DMS53 treated with DMSO at 0.1 percent for 48 hours (cell line): ENCODE measurements around the gene AGBL4.

Experiments
- DNase-seq: peaks from one replicate; lab custom pipeline; 2025; ENCODE audit not compliant: unreplicated experiment; lab: John Stamatoyannopoulos, UW

The AGBL4 gene

DNA sequence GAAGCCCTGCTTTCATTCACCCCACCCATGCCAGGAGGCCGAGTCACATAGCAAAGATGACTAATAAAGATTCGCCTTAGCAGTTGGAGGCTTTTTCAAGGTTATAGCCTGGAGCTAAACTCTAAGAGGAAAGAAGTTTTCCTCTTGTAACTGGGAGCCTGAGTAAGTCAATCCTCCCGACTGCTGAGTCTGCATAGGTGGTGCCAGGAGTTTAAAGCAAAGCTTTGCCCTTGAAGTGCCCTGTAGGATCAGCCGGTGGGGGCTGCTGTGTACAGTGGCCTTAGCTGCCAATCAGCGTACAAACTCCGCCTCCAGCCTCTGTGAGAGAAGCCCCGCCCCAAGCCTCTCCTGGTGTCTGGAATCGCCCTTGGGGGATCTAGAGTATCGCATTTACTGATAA is 1404.2 kb downstream of the AGBL4 start:
- no peak for DNase-seq

DNA sequence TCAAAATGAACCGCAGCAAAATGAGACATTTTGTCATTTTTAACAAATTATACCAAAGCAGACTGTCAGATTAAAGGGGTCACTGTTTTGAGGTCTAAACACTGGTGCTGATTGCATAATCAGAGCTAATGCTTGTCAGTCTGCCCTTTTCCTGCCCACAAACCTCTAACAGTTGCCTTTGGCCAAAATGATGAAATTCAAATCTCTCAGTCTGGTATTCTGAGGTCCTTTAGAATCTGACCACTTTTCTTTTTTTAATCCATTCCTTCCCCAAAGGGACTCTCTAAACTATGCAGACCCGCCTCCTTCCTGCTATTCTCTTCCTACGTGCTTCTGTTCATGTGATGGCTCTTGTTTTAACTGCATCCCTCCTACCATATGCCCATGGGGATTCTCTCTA is 1406.5 kb downstream of the AGBL4 start:
- DNase-seq = no peak

DNA sequence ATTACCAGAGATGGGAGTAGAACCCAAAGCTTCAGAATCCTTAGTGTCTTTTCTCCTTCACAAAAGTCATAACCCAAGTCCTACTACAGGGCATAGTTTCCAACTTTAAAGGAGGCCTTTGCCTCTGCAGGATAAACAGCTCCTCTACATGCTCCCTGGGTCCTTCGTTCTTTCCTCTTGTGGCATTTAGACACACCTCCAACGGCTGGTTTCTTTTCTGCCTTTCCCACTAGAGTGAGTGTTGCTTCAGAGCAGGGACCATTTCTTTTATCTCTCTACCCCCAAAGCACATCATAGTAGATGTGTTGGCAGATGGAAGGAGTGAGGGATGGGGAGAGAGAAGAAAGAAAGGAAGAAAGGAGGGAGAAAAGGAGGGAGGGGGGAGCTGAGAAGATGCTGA is 1407.0 kb downstream of the AGBL4 start:
- no peak for DNase-seq

DNA sequence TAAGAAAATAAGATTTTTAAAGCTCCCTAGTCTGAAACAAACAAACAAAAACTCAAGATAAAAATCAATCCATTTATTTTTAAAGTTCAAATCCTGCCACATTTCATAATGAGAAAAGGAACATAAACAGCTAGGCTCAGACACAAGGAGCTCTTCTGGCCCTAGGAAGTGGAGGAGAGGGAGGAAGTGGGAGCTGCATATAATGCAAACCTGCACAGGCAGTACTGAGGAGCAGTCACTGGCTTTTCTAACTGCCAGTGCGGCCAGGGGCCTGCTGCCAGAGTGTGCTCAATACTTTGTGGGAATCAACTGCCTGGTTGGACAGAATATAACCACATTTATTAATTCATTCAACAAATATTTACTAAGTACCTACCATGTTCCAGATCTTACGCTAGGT is 1411.9 kb downstream of the AGBL4 start:
- no peak for DNase-seq

DNA sequence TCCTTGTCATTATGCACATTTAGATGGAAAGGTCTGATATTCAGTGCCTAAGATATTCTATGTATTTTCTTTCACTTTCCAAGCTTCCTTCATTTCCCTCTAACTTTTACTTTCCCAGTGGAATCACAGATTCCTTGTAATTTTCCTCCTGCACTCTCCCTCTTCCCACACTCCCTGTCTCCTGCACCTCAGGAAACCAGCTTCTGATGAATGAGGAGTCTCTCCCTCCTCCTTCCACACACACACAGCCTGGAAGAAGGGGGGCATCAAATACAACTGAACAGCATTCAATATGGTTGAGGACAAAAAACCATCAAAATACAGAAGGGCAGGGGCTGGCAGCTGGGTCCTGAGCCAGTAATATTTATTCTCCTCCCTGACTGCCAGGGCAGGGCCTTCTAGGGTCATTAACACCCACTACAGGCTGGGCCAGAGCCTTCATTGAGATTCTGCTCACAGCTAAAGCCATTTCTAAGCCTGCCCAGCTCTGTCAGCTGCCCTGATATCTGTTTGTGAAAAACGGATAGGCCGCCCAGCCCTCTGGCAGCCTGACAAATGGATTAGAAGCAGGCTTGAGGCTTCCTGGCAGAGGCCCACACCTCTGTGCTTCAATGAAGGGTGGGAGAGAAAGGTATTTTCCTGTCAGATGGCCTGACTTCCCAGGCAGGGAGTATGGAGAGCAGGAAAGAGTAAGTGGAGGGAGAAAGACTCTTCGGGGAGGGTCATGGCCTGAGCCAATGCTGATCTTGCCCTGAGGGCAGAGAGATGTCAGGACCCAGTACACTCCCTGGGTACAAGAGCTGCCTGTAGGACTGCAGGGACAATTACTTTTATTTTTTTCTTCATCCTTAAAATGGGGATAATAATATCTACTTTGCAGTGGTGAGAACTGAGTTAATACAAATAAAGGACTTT is 1412.9 kb downstream of the AGBL4 start:
- DNase-seq = no peak

DNA sequence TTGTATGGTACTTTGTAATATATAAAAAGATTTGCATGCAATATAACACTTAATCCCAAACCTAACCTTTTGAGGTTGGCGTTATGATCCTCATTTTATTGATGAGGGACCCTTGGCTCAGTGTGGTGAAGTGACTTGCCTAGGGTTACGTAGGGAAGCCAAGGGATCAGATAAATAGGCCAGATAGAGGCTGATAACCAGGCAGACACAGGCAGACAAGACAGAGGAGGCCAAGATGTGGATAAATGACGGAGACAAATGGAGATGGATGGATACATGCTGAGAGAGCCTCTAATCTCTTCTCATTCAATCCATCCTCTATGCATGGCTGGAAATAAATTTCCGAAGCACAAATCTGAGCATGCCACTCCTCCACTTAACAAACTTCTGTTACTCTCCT is 1414.9 kb downstream of the AGBL4 start:
- no peak for DNase-seq

DNA sequence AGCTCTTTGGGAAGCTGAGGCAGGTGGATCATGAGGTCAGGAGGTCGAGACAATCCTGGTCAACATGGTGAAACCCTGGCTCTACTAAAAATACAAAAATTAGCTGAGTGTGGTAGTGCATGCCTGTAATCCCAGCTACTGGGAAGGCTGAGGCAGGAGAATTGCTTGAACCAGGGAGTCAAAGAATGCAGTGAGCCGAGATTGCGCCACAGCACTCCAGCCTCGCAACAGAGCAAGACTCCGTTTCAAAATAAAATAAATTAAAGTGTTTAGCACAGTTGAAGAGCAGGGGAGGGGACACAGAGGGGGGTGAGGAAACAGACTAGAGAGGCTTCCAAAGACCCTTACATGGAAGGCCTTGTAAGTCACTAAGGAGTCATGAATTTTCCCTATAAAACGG is 1420.5 kb downstream of the AGBL4 start:
- DNase-seq = no peak

DNA sequence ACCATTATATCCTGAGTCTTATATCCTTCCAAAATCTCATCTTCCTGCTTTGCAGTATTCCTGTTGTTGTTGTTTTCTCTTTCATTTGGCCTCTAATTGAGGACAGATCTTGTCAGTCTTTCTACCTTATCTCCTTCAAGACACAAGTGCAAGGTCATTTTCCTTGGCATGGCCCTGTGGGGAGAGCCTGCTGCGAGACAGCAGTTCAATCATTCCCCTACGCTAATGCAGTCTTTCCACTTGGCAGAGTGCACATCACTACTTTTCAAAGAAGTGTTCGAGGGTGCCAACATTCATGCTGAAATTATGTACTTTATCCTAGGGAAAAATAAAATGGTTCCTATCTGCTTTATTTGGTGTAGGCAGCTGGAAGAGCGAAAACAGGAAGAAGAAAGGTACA is 1421.4 kb downstream of the AGBL4 start:
- no peak for DNase-seq

DNA sequence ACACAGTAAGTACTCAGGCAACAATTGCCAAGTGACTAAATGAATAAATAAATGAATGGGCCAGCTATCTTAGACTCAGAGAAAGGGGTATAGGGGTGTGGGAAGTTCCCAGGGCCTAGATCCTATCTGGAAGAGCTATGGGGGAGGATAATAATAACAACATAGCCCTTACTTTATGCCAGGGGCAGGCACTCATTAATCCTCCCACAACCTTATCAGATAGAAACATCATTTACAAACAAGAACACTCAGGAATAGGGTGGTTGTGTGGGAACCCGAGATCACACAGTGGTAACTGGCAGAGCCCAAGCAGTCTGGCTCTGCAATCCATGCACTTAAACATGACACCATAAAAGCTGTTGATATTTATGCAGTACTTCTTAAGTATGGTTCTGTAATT is 1423.6 kb downstream of the AGBL4 start:
- no peak for DNase-seq

DNA sequence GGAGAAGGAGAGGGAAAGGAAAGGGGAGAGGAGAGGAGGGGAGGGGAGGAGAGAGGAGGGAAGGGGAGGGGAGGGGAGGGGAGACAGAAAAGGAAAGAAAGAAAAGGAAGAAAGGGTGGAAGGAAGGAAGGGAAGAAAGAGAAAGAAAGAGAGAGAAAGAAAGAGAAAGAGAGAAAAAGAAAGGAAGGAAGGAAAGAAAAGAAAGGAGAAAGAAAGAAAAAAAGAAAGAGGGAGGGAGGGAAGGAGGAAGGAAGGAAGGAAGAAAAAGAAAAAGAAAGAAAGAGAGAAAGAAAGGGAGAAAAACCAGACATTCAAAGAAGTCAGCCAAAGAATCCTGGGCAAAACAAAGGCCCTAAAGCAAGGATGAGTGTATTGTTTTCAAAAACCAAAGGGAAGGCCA is 1426.1 kb downstream of the AGBL4 start:
- DNase-seq = no peak

DNA sequence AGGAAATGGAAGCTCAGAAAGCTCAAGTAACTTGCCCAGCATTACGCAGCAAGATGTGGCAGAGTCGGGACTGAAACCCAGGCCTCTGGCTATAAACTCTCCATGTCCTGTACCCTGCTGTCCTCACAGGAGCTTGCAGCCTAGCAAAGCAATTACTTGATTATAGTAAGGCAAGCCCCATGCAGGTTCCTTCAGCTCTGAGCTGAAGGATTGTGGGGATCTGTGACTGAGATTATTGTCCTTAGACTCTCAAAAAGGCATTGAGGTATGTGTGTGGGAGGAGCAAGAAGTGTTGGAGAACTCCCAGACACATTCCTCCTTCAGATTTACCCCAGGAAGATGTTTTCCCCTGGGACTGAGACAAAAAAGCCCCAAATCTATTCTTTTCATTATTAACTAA is 1427.7 kb downstream of the AGBL4 start:
- DNase-seq = no peak

DNA sequence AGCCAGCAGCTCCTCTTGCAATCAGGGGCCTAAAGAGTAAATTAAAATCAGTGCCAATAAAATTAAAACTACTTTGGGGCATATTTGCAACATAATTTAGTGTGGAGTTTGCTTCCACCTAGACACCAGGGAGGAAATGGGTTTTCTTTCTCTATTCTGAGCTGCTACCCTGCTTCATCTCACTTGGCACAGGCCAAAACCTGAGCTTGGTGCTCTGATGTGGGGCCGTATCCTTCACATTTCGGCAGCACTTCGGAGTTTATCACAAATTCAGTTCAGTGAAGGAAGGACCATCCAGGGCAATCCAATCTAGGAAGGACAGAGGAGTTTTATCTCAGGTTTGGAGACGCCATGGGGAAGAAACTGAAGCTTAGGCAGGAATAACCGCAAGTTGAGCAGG is 1428.1 kb downstream of the AGBL4 start:
- no peak for DNase-seq

DNA sequence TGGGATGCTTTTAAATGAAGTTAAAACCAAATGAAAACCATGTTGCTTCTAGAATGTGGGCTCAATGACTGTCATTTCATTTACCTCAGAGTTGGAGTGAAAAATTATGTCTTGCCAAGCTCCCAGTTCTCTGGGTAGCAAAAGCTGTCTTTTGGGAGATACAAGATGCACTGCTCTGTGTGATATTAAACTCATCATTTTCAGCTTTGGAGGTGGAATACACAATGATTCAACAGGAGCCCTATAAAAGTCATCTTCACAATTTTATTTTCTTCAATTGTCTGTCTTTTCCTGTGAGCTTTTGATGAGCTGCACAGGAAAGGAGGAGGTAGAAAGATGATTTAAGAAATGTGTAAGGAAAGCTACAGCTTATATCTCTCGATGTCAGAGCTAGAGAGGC is 1431.4 kb downstream of the AGBL4 start:
- no peak for DNase-seq

DNA sequence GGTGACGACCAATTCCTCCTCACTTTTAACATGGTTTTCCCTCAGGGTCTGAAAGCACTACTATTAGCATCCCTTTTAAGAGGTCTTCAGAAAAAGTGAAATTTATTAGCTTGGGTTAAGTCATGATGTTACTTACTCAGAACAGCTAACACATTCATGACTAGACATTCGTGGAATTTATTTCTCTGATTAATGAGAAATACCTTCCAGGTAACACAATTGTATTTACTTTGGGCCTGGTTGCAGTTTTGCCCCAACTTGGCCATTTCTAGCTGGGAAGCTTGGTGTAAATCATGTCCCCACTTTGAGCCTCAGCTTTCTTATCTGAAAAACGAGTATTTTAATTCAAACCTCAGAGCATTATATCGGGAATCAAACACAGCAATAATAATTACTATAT is 1432.6 kb downstream of the AGBL4 start:
- DNase-seq = no peak

DNA sequence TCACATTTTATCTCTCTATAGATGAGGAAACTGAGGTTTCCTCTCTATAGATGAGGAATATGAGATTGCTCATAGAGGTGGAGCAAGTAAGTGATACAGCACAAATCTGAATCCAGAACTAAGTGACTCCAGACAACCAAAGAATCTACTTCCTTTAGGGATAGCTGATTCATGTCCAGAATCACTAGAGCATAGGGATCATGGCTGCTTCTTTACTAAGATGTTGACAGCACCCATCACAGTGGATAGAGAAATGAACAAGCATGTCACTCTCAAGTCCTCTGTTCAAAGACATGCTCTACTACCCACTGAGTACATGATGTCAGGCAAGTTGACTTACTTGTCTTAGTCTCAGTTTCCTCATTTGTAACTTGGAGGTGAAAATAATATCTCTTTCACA is 1435.7 kb downstream of the AGBL4 start:
- no peak for DNase-seq

DNA sequence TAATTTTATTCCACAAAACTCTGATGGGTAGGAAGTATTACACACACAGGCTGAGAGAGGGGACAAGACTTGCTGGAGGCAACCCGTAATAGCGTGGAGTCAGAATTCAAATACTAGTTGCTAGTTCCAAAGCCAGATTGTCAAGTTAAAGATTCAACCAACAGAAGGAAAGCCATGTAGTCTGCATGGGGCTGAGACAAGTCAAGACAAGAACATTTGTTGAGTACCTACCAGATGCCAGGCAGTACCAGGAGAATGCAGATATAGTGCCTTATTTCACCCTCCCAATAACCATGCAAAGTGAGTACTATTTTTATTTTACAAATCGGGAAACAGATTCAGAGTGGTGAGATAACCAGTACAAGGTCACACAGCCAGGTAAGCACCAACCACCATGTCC is 1441.3 kb downstream of the AGBL4 start:
- no peak for DNase-seq

DNA sequence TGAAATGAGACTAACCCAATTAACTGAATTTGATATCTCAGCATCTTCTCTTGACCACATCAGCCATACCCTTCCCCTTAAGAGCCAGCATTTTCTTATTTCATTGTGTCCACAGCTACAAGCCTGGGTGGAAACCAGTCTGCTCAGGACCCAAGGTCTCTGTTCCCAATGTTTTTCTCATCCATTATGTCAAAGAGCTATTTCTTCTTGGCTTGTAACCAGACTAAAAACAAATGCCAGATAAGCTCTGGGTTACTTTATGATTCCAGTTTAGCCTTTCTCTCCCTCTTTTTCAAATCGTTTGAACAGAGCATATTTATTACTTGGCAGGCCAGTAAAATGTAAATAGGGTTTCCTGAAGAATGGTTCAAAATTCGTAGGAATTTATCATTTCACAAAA is 1442.5 kb downstream of the AGBL4 start:
- DNase-seq = no peak

DNA sequence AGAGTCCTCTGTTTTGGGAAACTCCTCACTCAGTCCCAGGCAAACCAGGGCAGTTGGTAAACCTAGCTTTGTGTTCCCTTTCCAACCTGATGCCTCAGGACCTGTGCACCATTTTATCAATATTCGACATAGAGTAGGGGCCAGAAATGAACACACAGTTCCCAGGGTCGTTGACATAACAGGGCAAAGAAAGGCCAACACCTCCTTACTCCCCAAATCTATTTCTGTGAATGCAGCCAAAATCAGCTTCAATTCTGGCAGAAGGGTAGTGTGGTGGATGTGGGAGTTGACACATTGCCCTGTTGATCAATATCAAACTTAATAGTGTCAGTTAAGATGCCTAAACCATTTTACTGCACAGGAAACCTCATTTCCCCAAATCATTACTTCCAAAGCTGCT is 1447.2 kb downstream of the AGBL4 start:
- DNase-seq = no peak

DNA sequence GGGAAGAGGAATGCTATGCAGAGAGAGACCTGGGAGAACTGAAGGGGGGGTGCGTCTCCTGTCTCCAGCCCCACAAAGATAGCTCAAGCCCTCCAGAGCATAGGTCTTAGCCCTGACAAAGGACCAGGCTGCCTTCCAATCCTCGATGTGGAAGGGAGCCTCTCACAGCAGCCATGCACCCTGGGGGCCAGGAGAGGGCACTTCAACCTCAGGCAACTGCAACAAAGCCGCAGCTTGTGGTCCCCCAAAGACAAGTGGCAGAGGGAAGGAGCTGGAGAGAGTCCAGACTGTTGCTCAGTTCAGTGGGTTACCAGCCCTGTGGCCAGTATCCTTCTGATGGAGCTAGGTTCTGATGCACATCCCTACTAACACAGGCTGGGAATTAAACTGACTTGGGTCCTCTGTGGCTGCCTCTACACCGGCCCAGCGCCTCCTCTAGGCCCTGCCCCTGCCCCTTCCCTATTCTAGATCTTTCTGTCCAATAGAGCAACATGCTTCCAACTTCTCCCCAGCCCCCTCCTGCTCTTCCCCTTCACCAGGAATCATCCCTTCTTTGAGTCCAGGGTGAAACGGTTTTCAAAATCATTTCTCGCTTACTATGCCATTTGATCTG is 1451.0 kb downstream of the AGBL4 start:
- peak; percentile 61 for DNase-seq

DNA sequence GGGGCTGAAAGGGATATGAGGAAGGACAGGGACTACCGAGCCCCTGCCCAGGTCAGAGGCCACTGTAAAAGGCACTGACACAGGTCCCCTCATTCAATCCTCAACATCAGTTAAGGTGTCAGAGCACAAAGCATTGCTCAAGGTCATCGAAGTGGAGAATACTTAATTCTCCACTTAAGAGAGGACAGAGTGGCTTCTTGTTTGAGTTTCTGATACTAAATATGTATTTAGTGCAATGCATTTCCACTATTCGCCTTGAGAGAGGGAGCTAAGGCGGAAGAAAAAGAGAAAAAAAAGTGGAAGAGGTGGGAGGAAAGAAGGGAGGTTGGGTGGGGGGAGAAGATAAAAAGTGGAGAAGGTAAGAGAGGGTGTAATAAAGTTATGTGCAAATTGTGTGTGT is 1451.6 kb downstream of the AGBL4 start:
- no peak for DNase-seq

DNA sequence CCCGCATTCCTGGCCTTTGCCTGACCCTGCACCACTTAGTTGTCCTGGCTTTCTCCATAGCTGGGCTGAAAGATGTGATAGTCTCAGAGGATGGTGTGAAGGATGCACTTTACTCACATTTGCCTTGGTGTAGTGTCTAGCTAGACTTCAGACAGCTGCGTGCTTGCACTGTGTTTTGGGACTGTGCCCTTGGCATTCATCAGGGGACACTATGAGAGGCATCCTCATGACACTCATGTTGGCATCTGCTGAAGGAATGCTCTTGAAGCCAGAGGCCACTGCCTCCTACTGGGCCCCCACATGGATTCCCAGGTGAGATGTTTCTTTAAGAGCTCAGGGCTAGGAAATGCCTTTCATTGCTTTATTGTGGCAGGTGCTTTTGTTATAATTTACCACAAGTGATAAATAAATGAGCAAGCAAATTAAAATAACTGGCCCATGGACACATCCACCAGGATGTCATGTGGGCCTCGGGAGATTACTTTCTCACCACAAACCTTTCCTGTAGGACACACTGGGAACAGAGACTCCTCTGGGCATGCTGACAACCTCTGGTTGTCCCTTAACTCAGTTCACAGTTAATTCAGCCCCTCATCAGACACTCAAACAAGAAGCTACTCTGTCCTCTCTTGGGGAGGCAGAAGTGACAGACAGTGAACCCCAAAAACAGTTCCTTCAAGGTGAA is 1452.3 kb downstream of the AGBL4 start:
- no peak for DNase-seq

DNA sequence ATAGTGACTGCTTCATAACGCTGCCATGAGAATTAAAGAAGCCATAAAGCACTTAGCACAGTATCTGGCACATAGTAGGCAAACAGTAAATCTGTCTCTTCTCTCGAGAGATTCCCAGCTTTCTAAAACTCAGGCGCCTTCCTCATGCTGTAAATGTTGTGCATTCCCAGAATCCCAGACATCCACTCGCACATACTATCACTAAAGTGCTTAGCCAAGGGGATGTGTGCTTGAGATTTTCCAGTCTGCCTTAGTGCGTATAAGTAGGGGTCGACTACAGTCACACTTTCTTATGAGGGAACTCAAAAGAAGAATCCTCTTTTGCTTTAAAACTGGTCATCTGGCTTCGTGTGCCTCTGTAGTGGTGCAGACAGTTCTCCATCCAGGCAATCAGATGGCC is 1453.2 kb downstream of the AGBL4 start:
- DNase-seq = no peak
